ENCODE measurements around the gene ATP8A2.

DNA sequence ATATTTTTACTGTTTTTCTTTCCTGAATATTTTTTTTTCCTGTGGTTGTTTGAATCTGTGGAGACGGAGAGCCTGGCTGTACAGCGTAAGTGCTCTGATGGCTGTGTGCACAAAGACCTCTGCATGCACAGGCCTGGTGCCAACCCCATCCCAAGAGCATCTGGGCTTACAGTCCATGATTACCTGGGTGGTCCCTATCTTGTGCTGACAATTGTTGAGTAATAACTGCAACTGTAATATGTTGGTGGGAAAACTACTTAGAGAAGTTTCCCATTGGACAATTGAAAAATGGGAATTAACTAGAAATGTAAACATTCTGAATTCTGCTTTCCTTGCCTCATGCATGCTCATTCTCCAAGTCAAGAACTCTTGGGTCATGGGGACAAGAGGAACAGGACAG lies 411.3 kb downstream of the ATP8A2 start:
- TF ChIP-seq, protein P1, sequence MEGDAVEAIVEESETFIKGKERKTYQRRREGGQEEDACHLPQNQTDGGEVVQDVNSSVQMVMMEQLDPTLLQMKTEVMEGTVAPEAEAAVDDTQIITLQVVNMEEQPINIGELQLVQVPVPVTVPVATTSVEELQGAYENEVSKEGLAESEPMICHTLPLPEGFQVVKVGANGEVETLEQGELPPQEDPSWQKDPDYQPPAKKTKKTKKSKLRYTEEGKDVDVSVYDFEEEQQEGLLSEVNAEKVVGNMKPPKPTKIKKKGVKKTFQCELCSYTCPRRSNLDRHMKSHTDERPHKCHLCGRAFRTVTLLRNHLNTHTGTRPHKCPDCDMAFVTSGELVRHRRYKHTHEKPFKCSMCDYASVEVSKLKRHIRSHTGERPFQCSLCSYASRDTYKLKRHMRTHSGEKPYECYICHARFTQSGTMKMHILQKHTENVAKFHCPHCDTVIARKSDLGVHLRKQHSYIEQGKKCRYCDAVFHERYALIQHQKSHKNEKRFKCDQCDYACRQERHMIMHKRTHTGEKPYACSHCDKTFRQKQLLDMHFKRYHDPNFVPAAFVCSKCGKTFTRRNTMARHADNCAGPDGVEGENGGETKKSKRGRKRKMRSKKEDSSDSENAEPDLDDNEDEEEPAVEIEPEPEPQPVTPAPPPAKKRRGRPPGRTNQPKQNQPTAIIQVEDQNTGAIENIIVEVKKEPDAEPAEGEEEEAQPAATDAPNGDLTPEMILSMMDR (IDR thresholded peaks at IDR 0.05): no peak
- TF ChIP-seq ZFX (IDR thresholded peaks at IDR 0.05; ENCODE audit: borderline replicate concordance): no peak

Data from 22Rv1 (cell line).